Measurements from ENCODE around the gene KCP.
"Not testable (repeated sequence)": the region's sequence is repeated elsewhere in the genome, so short reads cannot be mapped to it uniquely, and the experiment has no call there.

Gene KCP

GRCh38 chr7:128910569-128910945 is at the start of gene KCP:
Gene KCP, minus strand, starts transcription at chr7:128910709. Its CDS starts 33 bp downstream, at chr7:128910676.
- no peak for DNase-seq

GRCh38 chr7:128959296-128959695 is 48.8 kb upstream of the KCP start:
- no peak for DNase-seq

GRCh38 chr7:128955981-128956380 is 45.5 kb upstream of the KCP start:
- DNase-seq: no peak

GRCh38 chr7:128954830-128955802 is 44.6 kb upstream of the KCP start:
- DNase-seq: no peak

GRCh38 chr7:128954150-128954549 is 43.6 kb upstream of the KCP start:
- DNase-seq: no peak

DNA sequence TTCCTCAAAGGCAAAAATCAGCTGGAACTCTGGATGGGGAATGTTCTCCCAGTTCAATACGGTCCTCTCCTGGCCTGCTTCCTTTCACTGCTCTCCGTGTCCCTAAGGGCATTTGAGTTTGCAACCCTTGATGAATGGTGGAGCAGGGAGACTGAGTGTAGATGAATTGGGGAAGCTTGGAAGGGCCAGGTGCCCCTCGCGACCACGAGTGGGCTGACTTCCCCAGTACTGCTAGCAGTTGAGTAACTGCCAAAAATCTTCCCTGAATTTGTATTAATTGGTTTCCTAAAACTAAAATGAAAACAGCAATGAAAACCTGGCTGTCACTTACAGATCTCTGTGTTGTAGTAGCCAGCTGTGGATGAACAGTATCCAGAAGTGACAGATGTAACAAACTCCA is 40.8 kb upstream of the KCP start:
- DNase-seq: no peak

GRCh38 chr7:128948976-128949760 is 38.7 kb upstream of the KCP start:
- no peak for DNase-seq

GRCh38 chr7:128948312-128948973 is 37.9 kb upstream of the KCP start:
- no peak for DNase-seq

- no peak for DNase-seq
These were observed 37.3 kb upstream of the KCP start for GRCh38 chr7:128947854-128948253.

GRCh38 chr7:128946936-128947830 is 36.7 kb upstream of the KCP start:
- no peak for DNase-seq

- no peak for DNase-seq
These were observed 35.3 kb upstream of the KCP start for GRCh38 chr7:128945668-128946366.

- no peak for DNase-seq
These were observed 34.2 kb upstream of the KCP start for GRCh38 chr7:128944487-128945236.

GRCh38 chr7:128943251-128943650 is 32.7 kb upstream of the KCP start:
- DNase-seq: not testable (repeated sequence)

- DNase-seq: no peak
These were observed 31.5 kb upstream of the KCP start for GRCh38 chr7:128941946-128942526.

GRCh38 chr7:128941323-128941890 is 30.9 kb upstream of the KCP start:
- DNase-seq: no peak

- no peak for DNase-seq
These were observed 30.2 kb upstream of the KCP start for GRCh38 chr7:128940494-128941322.

DNA sequence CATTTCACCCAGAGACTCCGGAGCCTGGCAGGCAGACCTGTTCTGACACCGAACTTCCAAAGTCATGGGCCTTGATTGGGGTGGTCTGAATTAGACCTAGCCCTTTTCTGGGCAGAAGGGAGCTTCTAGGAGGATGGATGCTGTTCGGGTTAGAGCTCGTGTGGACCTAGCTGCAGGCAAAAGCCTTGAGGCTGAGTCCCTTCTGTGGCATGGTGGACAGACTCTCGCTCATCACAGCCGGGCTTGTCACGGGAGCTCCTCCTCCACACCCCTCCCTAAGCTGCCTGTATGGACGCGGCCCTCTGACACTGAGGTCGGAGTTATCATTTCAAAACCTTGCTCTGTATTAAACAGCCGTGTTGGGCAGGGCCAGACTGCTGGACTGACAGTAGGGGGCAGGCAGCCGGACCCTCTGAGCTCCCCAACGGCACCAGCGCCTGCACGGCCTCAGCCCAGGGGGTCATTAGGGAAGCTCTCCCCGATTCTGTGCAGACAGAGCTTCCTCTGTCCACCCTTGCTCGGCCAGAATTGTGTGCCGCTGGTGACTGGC is 29.4 kb upstream of the KCP start:
- DNase-seq: no peak

DNA sequence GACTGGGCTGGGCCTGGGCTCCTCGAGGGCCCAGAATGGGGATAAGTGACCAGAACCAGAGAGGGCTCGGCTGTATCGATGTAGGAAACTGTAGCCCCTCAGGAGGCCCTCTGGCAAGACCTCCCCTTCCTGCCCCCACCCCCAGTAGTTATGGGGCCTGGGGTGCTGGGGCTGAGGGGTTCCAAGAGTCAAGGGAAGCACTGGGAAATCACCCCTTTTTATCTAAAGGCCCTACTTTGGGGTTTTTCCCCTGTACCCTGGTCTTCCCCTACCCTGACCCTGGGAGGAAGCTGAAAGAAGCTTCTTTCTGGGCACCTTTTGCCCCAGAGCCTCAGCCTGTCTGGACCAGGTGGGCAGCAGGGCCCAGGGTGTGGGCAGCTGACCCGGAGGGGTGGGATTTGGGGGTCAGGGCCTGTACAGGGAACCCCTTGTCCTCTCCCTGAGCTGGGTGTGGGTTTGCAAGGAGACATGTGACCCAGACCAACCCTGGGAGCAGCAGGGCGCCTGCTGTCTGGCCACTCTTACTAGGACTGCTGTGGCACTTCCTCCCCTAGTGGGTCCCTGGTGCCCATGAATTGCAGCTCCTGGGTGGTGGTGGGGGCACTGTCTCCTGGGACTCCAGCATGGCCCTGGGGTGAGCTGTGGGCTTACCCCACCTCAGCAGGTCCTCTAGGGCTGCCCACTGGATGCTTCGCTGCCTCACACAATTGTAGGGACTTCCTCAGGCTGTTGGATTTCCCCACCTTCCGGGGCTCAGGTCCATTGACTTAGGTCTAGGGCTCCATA is 28.8 kb upstream of the KCP start:
- no peak for DNase-seq
